ENCODE data around the gene FANCD2.
"Not testable (repeated sequence)": the region's sequence is repeated elsewhere in the genome, so short reads cannot be mapped to it uniquely, and the experiment has no call there.

- not testable (repeated sequence) for TF ChIP-seq CTCF (conservative IDR thresholded peaks at IDR 0.05 in 1 of 2, IDR thresholded peaks at IDR 0.05 in 1 of 2; ENCODE audit: low read depth in 1 of 2, low read length in 2 of 2); EZH2 (IDR thresholded peaks at IDR 0.05; ENCODE audit: low read length, missing control alignments)
These were observed 18.0 kb upstream of the FANCD2 start for GRCh38 chr3:10008216-10008587.
